Measurements from ENCODE around the gene PLA2G6. TPM values are rescaled to one million over a fixed set of nuclear protein-coding genes. Genes with fewer than 3 reads are reported as not detected.
A peak's percentile ranks its signal among the peaks of the same experiment; 100 is the strongest.

Gene PLA2G6
- total RNA-seq, 1 experiment from 2014 or later: 39.8 TPM

DNA sequence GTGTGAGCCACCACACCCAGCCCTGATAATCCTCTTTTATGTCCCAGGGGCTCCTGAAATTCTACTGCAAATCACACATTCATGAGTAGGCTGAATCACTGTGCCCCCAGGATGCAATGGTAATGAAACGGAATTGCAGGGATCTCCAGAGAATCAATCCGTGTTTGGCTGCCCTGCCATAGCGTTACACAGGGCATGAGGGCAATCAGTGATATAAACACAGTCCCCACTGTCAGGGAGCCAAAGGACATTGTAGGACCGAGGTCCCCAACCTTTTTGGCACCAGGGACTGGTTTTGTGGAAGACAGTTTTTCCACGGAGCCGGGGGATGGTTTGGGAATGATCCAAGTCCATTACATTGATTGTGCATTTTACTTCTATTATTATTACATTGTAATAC is 9.0 kb upstream of the PLA2G6 start:
- CTCF ChIA-PET: no interaction called here

DNA sequence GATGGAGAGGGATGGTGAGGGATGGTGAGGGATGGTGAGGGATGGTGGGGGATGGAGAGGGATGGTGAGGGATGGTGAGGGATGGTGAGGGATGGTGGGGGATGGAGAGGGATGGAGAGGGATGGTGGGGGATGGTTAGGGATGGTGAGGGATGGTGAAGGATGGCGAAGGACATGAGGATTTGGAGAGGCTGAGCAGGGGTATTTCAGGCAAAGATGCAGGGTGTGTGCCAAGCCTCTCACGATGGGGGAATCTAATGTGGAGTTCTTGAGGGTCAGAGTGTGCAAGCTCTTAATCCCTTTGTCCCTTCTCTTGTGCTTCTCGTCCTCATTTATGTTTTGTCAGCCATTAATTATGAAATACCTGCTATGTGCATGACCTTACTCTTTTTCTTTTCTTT is 7.5 kb upstream of the PLA2G6 start:
- Histone ChIP-seq H2AFZ (no peak overlapping the region), H3K4me2 (no peak overlapping the region), H3K9me3 (ENCODE audit: insufficient read depth, low read depth) (no peaks in the 10 kb centered on the region), H3K4me1 (replicated peaks; ENCODE audit: insufficient read depth) (peaks cover 50% of the 10 kb centered on the region), H3K4me3 (no peak overlapping the region), H3F3A (ENCODE audit: insufficient read depth, low read depth) (peaks cover 25% of the 10 kb centered on the region), H3K27ac (no peak overlapping the region), H3K79me2 (ENCODE audit: low read depth) (no peaks in the 10 kb centered on the region), H4K20me1 (ENCODE audit: insufficient read depth) (no peaks in the 10 kb centered on the region), H3K36me3 (ENCODE audit: low read depth) (no peaks in the 10 kb centered on the region), H3K9me2 (ENCODE audit: insufficient read depth) (no peaks in the 10 kb centered on the region), H3K27me3 (ENCODE audit: insufficient read depth, low read depth) (no peaks in the 10 kb centered on the region)
- DNase-seq: no peak
- intact Hi-C loops (cut with micrococcal nuclease; ENCODE audit: unreplicated experiment): no loop called here
- CTCF ChIA-PET: no interaction called here
- TF ChIP-seq EZH2 (IDR thresholded peaks at IDR 0.05; ENCODE audit: low read depth): no peak
- TF ChIP-seq, protein P1, sequence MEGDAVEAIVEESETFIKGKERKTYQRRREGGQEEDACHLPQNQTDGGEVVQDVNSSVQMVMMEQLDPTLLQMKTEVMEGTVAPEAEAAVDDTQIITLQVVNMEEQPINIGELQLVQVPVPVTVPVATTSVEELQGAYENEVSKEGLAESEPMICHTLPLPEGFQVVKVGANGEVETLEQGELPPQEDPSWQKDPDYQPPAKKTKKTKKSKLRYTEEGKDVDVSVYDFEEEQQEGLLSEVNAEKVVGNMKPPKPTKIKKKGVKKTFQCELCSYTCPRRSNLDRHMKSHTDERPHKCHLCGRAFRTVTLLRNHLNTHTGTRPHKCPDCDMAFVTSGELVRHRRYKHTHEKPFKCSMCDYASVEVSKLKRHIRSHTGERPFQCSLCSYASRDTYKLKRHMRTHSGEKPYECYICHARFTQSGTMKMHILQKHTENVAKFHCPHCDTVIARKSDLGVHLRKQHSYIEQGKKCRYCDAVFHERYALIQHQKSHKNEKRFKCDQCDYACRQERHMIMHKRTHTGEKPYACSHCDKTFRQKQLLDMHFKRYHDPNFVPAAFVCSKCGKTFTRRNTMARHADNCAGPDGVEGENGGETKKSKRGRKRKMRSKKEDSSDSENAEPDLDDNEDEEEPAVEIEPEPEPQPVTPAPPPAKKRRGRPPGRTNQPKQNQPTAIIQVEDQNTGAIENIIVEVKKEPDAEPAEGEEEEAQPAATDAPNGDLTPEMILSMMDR (conservative IDR thresholded peaks at IDR 0.05): no peak
- POLR2A ChIA-PET (ENCODE audit: unreplicated experiment): no interaction called here
- no TSS peak for BruUV-seq (replicated peaks)

More for the DNA sequence above, 9.0 kb upstream of the PLA2G6 start:
- Histone ChIP-seq H3K4me2 (no peak overlapping the region), H3F3A (ENCODE audit: insufficient read depth, low read depth) (peaks cover 31% of the 10 kb centered on the region), H3K36me3 (ENCODE audit: low read depth) (no peaks in the 10 kb centered on the region), H3K4me3 (no peak overlapping the region), H3K27ac (no peak overlapping the region), H3K9me3 (ENCODE audit: insufficient read depth, low read depth) (no peaks in the 10 kb centered on the region), H3K4me1 (replicated peaks; ENCODE audit: insufficient read depth) (peaks cover 43% of the 10 kb centered on the region), H2AFZ (no peak overlapping the region), H4K20me1 (ENCODE audit: insufficient read depth) (no peaks in the 10 kb centered on the region), H3K27me3 (ENCODE audit: insufficient read depth, low read depth) (no peaks in the 10 kb centered on the region), H3K79me2 (ENCODE audit: low read depth) (no peaks in the 10 kb centered on the region), H3K9me2 (ENCODE audit: insufficient read depth) (no peaks in the 10 kb centered on the region)
- no TSS peak for BruUV-seq (replicated peaks)
- peak in 1 of 2 experiments; percentile 6 for DNase-seq
- intact Hi-C loops (cut with micrococcal nuclease; ENCODE audit: unreplicated experiment): no loop called here
- POLR2A ChIA-PET (ENCODE audit: unreplicated experiment): interaction anchor here (0.7 kb wide), 1 partner anchor 90 kb away, joined by 9 read pairs; no protein-coding TSS in a partner anchor
- no peak for TF ChIP-seq EZH2 (IDR thresholded peaks at IDR 0.05; ENCODE audit: low read depth)
- TF ChIP-seq, protein P1 (conservative IDR thresholded peaks at IDR 0.05): no peak

DNA sequence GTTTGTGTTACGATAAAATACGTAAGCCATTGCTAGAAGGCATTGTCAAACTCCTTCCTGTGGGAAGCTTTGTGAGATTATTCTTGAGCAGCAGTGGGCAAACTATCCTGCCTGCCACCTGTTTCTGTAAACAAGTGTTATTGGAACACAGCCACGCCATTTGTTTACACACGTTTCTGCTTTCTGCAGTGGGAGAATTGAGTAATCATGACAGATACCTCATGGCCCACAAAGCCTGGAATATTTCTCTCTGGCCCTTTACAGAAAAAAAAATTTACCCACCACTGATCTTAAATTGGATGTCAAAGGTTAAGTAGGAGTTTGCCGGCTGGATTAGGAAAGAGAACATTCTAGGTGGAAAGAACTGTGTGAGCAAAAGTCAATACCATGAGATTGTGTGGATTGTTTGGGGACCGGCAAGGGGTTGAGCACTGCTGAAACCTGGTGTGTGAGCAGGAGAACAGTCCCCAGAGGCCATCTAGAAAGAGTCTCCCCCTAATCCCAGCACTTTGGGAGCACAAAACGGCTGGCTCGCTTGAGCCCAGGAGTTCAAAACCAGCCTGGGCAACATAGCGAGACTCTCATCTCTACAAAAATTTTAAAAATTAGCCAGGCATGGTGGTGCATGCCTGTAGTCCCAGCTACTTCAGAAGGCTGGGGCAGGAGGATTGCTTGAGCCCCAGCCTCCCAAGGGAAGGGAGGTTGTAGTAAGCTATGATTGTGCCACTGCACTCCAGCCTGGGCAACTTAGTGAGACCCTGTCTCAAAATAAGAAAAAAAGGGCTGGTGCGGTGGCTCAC is 6.0 kb upstream of the PLA2G6 start:
- POLR2A ChIA-PET (ENCODE audit: unreplicated experiment): interaction anchor here (0.7 kb wide), 1 partner anchor 27 kb away, joined by 8 read pairs; no protein-coding TSS in a partner anchor
- peaks cover 53% of the 10 kb centered on the region for H3K4me1 ChIP-seq (replicated peaks; ENCODE audit: insufficient read depth)
- peak overlapping the region; percentile 30 for H3K27ac ChIP-seq
- H3K79me2 ChIP-seq (ENCODE audit: low read depth): no peaks in the 10 kb centered on the region
- H3F3A ChIP-seq (ENCODE audit: insufficient read depth, low read depth): peaks cover 39% of the 10 kb centered on the region
- BruUV-seq (replicated peaks): no TSS peak
- H3K9me2 ChIP-seq (ENCODE audit: insufficient read depth): no peaks in the 10 kb centered on the region
- CTCF ChIA-PET: no interaction called here
- peak overlapping the region; percentile 25 for H3K4me2 ChIP-seq
- no peaks in the 10 kb centered on the region for H4K20me1 ChIP-seq (ENCODE audit: insufficient read depth)
- H3K27me3 ChIP-seq (ENCODE audit: insufficient read depth, low read depth): no peaks in the 10 kb centered on the region
- H3K4me3 ChIP-seq: no peak overlapping the region
- intact Hi-C loops (cut with micrococcal nuclease; ENCODE audit: unreplicated experiment): no loop called here
- peak in 1 of 2 experiments; percentile 75 for DNase-seq
- no peak overlapping the region for H2AFZ ChIP-seq
- no peaks in the 10 kb centered on the region for H3K9me3 ChIP-seq (ENCODE audit: insufficient read depth, low read depth)
- TF ChIP-seq, protein P1 (conservative IDR thresholded peaks at IDR 0.05): no peak
- TF ChIP-seq EZH2 (IDR thresholded peaks at IDR 0.05; ENCODE audit: low read depth): no peak
- H3K36me3 ChIP-seq (ENCODE audit: low read depth): no peaks in the 10 kb centered on the region
